Measurements from ENCODE around the gene QPRT.
"Not testable (repeated sequence)": the region's sequence is repeated elsewhere in the genome, so short reads cannot be mapped to it uniquely, and the experiment has no call there.

The QPRT gene

DNA sequence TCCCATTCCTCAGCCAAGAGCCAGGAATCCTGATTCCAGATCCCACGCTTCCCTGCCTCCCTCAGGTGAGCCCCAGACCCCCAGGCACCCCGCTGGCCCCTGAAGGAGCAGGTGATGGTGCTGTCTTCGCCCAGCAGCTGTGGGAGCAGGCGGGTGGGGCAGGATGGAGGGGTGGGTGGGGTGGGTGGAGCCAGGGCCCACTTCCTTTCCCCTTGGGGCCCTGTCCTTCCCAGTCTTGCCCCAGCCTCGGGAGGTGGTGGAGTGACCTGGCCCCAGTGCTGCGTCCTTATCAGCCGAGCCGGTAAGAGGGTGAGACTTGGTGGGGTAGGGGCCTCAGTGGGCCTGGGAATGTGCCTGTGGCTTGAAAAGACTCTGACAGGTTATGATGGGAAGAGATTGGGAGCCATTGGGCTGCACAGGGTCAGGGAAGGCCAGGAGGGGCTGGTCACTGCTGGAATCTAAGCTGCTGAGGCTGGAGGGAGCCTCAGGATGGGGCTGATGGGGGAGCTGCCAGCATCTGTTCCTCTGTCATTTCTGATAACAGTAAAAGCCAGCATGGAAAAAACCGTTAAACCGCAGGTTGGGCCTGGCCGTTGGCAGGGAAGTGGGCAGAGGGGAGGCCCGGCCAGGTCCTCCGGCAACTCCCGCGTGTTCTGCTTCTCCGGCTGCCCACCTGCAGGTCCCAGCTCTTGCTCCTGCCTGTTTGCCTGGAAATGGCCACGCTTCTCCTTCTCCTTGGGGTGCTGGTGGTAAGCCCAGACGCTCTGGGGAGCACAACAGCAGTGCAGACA lies 15.8 kb upstream of the QPRT start, which contains the start of gene SPN:
Gene SPN (plus strand): TSS at position 232 of the 791 bp plus-strand sequence. CDS start 482 bp downstream, at position 714.
- peak in 3 of 5 experiments; percentile 10 to 76 (median 30) for DNase-seq

- peak in 1 of 5 experiments; percentile 20 for DNase-seq
Observed at GRCh38 chr16:29663807-29664090, 15.2 kb upstream of the QPRT start.

DNA sequence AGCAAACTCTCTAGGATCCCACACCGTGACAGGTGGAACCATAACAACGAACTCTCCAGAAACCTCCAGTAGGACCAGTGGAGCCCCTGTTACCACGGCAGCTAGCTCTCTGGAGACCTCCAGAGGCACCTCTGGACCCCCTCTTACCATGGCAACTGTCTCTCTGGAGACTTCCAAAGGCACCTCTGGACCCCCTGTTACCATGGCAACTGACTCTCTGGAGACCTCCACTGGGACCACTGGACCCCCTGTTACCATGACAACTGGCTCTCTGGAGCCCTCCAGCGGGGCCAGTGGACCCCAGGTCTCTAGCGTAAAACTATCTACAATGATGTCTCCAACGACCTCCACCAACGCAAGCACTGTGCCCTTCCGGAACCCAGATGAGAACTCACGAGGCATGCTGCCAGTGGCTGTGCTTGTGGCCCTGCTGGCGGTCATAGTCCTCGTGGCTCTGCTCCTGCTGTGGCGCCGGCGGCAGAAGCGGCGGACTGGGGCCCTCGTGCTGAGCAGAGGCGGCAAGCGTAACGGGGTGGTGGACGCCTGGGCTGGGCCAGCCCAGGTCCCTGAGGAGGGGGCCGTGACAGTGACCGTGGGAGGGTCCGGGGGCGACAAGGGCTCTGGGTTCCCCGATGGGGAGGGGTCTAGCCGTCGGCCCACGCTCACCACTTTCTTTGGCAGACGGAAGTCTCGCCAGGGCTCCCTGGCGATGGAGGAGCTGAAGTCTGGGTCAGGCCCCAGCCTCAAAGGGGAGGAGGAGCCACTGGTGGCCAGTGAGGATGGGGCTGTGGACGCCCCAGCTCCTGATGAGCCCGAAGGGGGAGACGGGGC lies 14.7 kb upstream of the QPRT start:
- DNase-seq = peak in 4 of 5 experiments; percentile 18 to 75 (median 38)

DNA sequence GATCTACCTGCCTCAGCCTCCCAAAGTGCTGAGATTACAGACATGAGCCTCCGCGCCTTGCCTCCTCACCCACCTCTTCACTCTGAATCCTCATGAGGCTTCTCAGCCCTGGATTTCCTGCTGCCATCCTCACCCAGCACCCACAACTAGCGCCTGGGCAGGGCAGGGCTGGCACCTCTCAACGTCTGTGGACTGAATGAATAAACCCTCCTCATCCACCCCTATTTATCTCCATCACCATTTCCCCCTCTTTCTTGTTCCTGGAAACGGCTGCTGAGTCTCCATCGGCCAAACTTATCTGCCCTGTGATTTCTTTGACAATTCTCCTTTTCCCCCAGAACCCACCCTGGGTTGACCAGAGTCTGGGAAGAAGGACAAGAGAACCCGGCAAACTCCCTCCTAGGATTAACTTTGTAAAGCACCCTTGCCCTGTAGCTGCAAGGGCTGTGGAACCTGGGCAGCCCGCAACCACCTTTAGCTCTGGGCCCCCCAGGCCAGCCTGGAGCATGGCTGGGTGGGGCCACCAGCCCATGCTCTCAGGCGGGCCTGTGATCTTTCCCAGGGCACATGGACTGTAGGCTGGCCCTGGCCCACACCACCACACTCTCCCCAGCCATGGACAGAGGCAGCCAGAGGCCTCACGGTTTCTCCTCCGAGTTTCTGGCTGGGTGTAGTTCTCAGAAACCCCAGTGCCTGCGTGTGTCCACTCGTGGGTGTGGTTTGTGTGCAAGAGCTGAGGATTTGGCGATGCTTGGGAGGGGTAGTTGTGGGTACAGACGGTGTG lies 13.5 kb upstream of the QPRT start:
- DNase-seq = peak in 2 of 5 experiments; percentile 60 to 61

DNA sequence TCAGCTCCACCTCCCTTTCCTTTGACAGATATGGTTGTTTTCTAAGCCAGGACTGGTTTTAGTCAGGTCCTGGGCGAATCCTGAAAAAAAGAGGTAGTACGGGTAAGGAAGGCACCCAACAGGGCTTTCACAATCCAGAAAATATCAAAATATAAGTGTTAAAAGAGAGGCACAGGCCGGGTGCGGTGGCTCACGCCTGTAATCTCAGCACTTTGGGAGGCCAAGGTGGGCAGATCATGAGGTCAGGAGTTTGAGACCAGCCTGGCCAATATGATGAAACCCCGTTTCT lies 11.7 kb upstream of the QPRT start:
- not testable (repeated sequence) for DNase-seq

DNA sequence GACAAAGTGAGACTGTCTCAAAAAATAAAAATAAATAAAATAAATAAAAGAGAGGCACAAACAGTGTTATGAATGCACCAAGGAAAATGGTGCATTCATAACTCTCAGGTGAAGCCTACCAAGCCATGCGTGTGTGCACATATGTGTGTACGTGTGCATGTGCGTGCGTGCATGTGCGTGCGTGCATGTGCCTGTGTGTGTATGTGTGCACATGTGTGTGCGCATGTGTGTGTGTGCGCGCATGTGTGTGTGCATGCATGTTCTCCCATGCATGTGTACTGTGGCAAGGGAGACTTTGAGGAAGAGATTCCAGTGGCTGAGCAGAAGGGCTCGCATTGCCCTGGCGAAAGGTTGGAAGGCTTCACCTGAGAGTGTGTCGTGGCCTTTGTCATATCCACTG lies 11.2 kb upstream of the QPRT start:
- DNase-seq = no peak

- no peak for DNase-seq
Observed at GRCh38 chr16:29668267-29668666, 10.7 kb upstream of the QPRT start.

DNA sequence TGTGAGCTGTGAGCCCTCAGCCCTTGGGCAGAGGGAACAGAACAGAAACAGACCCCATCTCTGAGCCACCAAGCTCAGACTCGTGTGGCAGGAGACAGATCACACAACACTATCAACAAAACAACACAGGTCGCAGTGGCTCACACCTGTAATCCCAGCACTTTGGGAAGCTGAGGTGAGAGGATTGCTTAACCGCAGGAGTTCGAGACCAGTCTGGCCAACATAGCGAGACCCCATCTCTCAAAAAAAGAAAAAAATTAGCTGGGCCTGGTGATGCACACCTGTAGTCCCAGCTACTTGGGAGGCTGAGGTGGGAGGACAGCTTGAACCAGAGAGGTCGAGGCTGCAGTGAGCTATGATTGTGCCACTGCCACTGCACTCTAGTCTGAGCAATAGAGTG lies 5.5 kb upstream of the QPRT start:
- no peak for DNase-seq

DNA sequence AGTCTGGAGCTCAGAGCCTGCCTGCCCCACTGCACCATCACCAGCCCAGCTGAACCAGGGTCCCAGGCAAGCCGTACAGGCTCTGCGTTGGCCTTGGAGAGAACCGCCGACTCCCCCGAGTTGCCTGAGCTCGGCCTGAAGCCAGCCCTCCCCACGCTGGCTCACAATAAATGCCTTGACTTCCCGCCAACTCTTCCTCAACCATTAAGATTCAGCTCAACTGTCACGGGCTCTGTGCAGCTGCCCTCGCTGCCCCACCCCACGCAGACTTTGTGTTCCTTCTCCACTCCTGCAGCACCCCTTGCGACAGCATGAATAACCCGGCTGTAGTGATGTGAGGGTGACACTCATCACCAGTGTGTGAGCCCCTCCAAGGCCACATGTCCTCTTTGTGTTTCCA lies 4.8 kb upstream of the QPRT start:
- DNase-seq = no peak

DNA sequence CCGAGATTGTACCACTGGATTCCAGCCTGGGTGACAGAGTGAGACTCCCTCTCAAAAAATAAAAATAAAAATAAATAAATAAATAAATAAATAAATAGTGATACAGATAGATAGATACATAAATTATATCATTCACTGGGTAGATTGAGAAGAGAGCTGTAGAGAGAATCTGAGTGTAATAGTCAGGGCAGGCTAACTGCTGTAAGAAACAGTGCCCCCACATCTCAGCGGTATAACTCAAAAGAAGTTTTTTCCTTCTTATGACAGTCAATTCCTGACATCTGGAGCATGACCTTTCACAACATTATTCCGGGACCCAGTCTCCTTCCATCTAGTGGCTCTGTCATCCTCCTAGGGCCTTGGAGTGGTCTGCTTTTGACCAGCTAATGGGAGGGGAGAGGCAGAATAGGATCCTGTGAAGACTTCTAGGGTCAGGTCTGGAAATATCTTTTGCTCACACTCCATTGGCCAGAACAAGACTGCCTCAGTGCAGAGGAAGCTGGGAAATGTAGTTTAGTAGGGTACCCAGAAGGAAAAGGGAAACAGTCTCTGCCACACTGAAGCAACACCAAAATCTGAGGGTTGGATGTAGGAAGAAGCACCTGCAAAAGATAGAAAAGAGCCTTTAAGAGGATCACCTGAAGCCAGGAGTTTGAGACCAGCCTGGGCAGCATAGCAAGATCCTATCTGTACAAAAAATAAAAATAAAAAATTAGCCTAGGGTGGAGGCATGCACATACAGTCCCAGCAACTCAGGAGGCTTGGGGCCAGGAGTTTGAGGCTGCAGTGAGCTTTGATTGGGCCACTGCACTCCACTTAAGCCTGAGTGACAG lies 3.0 kb upstream of the QPRT start:
- peak in 1 of 5 experiments; percentile 65 for DNase-seq

- DNase-seq = no peak
Observed at GRCh38 chr16:29676989-29677785, 1.8 kb upstream of the QPRT start.

DNA sequence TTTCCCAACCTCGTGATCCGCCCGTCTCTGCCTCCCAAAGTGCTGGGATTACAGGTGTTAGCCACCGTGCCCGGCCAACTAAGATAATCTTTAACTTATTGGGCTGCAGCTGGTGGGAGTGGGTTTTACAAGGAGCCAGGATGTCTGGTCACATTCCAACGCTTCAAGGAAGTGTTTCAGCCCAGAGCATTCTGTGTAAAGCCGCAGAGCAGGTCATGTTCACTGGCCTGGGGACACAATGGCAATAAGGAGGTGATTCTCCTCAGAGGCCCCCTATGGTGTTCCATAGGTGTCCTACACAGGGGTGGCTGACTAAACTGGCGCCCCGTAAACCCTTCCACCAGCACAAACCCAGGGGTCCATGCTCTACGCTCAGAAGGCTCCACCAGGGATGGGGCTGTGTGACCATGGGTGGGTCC lies 1.2 kb downstream of the QPRT start:
- DNase-seq = no peak

- no peak for DNase-seq
Observed at GRCh38 chr16:29683543-29684090, 4.6 kb downstream of the QPRT start.

- no peak for DNase-seq
Observed at GRCh38 chr16:29684679-29685078, 5.7 kb downstream of the QPRT start.

DNA sequence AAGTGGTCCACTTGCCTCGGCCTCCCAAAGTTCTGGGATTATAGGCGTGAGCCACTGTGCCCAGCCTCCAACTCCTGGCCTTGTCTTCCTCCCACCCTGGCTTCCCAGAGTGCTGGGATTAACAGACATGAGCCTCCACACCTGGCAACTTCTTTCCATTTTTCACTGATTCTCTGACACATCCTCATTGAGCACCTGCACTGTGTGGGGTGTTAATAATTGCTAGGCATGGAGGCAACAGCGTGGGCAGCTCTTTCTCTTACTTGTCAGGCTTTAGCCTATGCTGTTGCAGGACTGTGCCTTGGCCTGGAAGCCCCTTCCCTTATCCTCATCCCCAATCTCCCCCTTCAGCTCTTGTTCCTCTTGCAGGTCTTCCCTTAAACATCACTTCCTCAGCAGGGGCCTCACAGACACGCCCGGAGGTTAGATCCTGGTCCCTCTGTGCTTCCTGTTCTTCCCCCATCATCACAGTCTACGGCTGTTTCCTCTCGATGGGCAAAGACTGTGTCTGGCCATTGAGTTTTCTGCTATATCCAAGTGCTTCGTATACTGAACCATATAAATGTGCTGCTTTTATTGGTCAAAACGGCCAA lies 7.9 kb downstream of the QPRT start:
- DNase-seq = no peak

DNA sequence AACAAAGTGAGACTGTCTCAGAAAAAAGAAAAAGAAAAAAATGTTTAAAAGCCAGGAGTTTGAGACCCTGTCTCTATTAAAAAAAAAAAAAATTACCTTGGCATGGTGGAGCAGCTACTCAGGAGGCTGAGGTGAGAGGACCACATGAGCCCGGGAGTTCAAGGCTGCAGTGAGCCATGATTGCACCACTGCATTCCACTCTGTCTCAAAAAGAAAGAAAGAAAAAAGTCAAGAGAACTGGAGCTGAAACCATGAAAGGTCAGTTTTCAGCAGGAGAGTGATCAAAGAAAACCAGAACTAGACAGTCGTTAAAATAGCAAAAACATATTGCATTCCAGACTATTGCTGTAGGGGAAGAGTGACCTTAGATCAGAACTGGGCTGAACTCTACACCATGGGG lies 8.8 kb downstream of the QPRT start:
- DNase-seq = no peak

GRCh38 chr16:29688172-29688571 lies 9.2 kb downstream of the QPRT start:
- no peak for DNase-seq

DNA sequence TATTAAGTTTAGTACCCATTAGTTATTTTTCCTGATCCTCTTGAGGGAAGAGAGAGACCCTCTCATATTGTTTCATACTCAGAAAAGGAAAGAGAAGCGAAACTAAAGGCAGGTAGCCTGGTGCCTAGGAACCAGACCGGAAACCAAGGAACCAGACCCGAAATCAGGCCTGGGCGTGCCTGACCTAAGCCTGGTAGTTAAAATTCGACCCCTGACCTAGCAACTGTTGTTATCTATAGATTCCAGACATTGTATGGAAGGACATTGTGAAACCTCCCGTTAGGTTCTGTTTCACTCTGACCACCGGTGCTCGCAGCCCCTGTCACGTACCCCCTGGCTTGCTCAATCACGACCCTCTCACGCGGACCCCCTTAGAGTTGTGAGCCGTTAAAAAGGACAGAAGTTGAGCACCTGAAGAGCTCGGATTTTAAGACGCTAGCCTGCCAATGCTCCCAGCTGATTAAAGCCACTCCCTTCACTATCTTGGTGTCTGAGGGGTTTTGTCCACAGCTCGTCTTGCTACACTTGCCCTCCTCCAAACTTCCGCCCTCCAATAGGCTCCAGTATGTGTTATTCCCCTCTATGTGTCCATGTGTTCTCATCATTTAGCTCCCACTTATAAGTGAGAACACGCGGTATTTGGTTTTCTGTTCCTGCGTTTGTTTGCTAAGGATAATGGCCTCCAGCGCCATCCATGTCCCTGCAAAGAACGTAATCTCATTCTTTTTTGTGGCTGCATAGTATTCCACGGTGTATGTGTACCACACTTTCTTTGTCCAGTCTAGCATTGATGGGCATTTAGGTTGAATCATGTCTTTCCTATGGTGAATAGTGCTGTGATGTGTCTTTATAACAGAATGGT lies 10.7 kb downstream of the QPRT start:
- DNase-seq = not testable (repeated sequence)

DNA sequence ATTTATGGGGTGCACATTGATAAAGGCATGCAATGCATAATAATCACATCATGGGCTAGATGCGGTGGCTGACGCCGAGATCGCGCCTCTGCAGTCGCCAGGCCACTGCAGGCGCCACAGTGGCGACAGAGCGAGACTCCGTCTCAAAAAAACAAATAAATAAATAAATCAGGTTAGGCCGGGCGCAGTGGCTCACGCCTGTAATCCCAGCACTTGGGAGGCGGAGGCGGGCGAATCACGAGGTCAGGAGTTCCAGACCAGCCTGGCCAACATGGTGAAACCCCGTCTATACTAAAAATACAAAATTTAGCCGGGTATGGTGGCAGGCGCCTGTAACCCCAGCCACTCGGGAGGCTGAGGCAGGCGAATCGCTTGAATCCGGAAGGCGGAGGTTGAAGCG lies 13.6 kb downstream of the QPRT start:
- not testable (repeated sequence) for DNase-seq

Measured in T-helper 2 cell (primary cell).